HepG2 (cell line): Measurements from ENCODE around the gene SAPCD1. TPM values are rescaled to one million over a fixed set of nuclear protein-coding genes. Genes with fewer than 3 reads are reported as not detected.

Experiments
- HCFC1 ChIP-seq: fragments of 150-350 bp; IDR thresholded peaks from 2 replicates; pipeline ENCODE4 v1.6.1; 2014; ENCODE audit warnings: low read depth, low read length
- HNRNPK ChIP-seq: fragments of 200-400 bp; formaldehyde crosslinking; IDR thresholded peaks from 2 replicates; pipeline ENCODE4 v1.6.1; 2018; ENCODE audit warnings: low read length, low read depth, moderate library complexity, mild to moderate bottlenecking; ENCODE audit not compliant: poor library complexity, severe bottlenecking
- PRMT3 ChIP-seq: sonication (generic); formaldehyde crosslinking; IDR thresholded peaks from 2 replicates; pipeline ENCODE4 v1.8.1; 2022; ENCODE audit warnings: low read depth, mild to moderate bottlenecking, moderate library complexity, missing genetic modification reagents, borderline replicate concordance
- PTBP1 ChIP-seq: fragments of 200-400 bp; formaldehyde crosslinking; IDR thresholded peaks from 2 replicates; pipeline ENCODE4 v1.6.1; 2018; ENCODE audit warnings: low read length, low read depth; ENCODE audit not compliant: poor library complexity, severe bottlenecking
- RFXANK ChIP-seq: IDR thresholded peaks from 2 replicates; pipeline ENCODE4 v1.6.1; 2016
- SP1 ChIP-seq, 2 experiments: fragments of 450-650 bp in 1 of 2; sonication (generic) in 1 of 2; formaldehyde crosslinking in 1 of 2; IDR thresholded peaks; 2 replicates each; pipeline versions ENCODE4 v1.4.0 to v1.6.1; 2016 to 2020; ENCODE audit warnings: missing genetic modification reagents in 1 of 2
- SRF ChIP-seq: IDR thresholded peaks from 2 replicates; pipeline ENCODE4 v1.6.1; 2011; ENCODE audit warnings: mild to moderate bottlenecking, low read depth, low read length, moderate library complexity
- SUZ12 ChIP-seq: fragments of 150-350 bp; IDR thresholded peaks from 2 replicates; pipeline ENCODE4 v1.6.1; 2014; ENCODE audit warnings: low read depth, low read length
- ZNF333 ChIP-seq: sonication (generic); formaldehyde crosslinking; IDR thresholded peaks from 2 replicates; pipeline ENCODE4 v1.4.0; 2020; ENCODE audit warnings: mild to moderate bottlenecking, missing genetic modification reagents, borderline replicate concordance
- ZNF430 ChIP-seq: sonication (generic); formaldehyde crosslinking; IDR thresholded peaks from 2 replicates; pipeline ENCODE4 v1.9.0; 2021; ENCODE audit warnings: mild to moderate bottlenecking, missing genetic modification reagents
- ZNF605 ChIP-seq: sonication (generic); formaldehyde crosslinking; IDR thresholded peaks from 2 replicates; pipeline ENCODE4 v1.8.0; 2022; ENCODE audit warnings: mild to moderate bottlenecking, missing genetic modification reagents
- ZNF607 ChIP-seq: sonication (generic); formaldehyde crosslinking; IDR thresholded peaks from 2 replicates; pipeline ENCODE4 v1.5.1; 2020; ENCODE audit warnings: missing genetic modification reagents, mild to moderate bottlenecking, borderline replicate concordance
- ZNF672 ChIP-seq: sonication (generic); formaldehyde crosslinking; IDR thresholded peaks from 2 replicates; pipeline ENCODE4 v1.8.1; 2022; ENCODE audit warnings: missing genetic modification reagents
- polyA plus RNA-seq, 8 experiments: library from polyadenylated mRNA; depleted of rRNA in 3 of 8; stranded (reverse) in 7 of 8; unstranded in 1 of 8; fragments of >200 nt; fragmentation: Illumina TruSeq in 4 of 8; extraction: Trizol in 4 of 8; gene quantifications; 2 replicates each; pipeline versions ENCODE4 v1.2.1 to v1.2.3, GENCODE V29; 2011 to 2016; ENCODE audit warnings: low read depth in 4 of 8, missing spikeins in 1 of 8, mixed read lengths in 1 of 8; ENCODE audit not compliant: insufficient read depth in 1 of 8
- total RNA-seq, 5 experiments: library from RNA; depleted of rRNA; stranded (reverse); fragments of >200 nt; fragmentation: Illumina TruSeq; extraction: Trizol; gene quantifications; 2 replicates each; pipeline ENCODE4 v1.2.3, GENCODE V29; 2016; ENCODE audit warnings: low read depth in 1 of 5
- TF ChIP-seq, protein P1 (sequence below): sonication (generic); formaldehyde crosslinking; IDR thresholded peaks from 2 replicates; pipeline ENCODE4 v1.4.0; 2020; ENCODE audit warnings: missing genetic modification reagents
- TF ChIP-seq, protein P2 (sequence below): sonication (generic); formaldehyde crosslinking; IDR thresholded peaks from 2 replicates; pipeline ENCODE4 v1.4.0; 2020; ENCODE audit warnings: missing genetic modification reagents, borderline replicate concordance
- TF ChIP-seq, protein P3 (sequence below): sonication (generic); formaldehyde crosslinking; IDR thresholded peaks from 2 replicates; pipeline ENCODE4 v1.8.0; 2022; ENCODE audit warnings: mild to moderate bottlenecking, missing genetic modification reagents, borderline replicate concordance
- TF ChIP-seq, protein P4 (sequence below): sonication (generic); formaldehyde crosslinking; IDR thresholded peaks from 2 replicates; pipeline ENCODE4 v1.4.0; 2020; ENCODE audit warnings: mild to moderate bottlenecking, low read depth, missing genetic modification reagents
- TF ChIP-seq, protein P5 (sequence below): IDR thresholded peaks from 2 replicates; pipeline ENCODE4 v1.6.1; 2016; ENCODE audit warnings: low read depth

Gene SAPCD1
- total and polyA plus RNA-seq, 2 of the 13 experiments (the other 11 are each of a cell fraction or from before 2014, with no cell fraction given) = 2.5 to 3.9 TPM

DNA sequence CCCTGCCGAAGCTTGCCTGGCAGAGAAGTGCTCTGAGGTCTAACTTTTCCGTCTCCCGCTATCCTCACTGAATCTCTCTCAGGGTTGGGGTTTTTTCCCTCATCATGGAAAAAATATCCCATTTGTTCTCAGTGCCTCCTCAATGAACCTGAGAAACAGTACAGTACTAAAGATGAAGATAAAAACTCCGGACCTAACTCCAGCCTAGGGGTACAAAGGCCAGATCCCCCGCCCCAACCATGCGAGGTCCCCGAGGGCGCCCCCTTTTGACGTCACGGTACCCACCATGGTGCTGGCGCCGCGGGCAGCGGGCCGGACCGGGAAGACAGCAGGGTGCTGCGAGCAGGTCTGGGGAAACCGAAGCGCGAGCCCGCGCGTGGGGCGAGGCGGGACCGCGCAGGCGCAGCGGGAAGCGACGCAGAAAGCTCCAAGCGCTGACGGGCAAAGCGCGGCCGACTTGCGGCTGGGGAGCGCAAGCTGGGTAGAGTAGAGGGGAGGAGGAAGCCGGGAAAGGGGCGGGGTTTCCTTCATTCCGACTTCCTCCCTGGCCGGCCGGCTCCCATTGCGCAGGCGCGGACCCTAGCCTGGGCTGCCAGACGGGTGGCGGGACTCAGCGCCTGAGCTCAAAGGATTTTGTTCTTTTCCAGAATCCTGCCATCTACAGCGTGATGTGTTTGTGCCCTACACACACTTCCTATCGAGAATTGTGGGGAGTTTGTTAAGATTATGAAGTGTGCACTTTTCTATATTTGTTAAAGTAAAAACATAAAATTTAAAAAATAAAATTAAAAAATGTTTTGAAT lies 44.2 kb downstream of the SAPCD1 start, which contains the start of gene LSM2 (continued):
- TF ChIP-seq, protein P1, sequence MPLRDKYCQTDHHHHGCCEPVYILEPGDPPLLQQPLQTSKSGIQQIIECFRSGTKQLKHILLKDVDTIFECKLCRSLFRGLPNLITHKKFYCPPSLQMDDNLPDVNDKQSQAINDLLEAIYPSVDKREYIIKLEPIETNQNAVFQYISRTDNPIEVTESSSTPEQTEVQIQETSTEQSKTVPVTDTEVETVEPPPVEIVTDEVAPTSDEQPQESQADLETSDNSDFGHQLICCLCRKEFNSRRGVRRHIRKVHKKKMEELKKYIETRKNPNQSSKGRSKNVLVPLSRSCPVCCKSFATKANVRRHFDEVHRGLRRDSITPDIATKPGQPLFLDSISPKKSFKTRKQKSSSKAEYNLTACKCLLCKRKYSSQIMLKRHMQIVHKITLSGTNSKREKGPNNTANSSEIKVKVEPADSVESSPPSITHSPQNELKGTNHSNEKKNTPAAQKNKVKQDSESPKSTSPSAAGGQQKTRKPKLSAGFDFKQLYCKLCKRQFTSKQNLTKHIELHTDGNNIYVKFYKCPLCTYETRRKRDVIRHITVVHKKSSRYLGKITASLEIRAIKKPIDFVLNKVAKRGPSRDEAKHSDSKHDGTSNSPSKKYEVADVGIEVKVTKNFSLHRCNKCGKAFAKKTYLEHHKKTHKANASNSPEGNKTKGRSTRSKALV (CRISPR knock-in tag) = 0 out of 2 replicates have a peak, but pooled peaks have one; percentile 34
- TF ChIP-seq SP1 (IDR thresholded peaks at IDR 0.05) (no peak), SP1 (CRISPR knock-in tag; IDR thresholded peaks at IDR 0.05) (peak; percentile 77), ZNF672 (no peak), PTBP1 (peak; percentile 65), PRMT3 (CRISPR knock-in tag) (no peak), SRF (no peak), ZNF607 (CRISPR knock-in tag) (peak; percentile 78; the same call in 1 of the 2 replicates), RFXANK (CRISPR knock-in tag) (peak; percentile 89; the same call in 1 of the 2 replicates), ZNF333 (CRISPR knock-in tag) (peak; percentile 89; the same call in 1 of the 2 replicates), SUZ12 (no peak), HCFC1 (0 out of 2 replicates have a peak, but pooled peaks have one; percentile 43), ZNF605 (CRISPR knock-in tag) (peak; percentile 97), HNRNPK (peak; percentile 93), ZNF430 (CRISPR knock-in tag) (peak; percentile 96)
- TF ChIP-seq, protein P2, sequence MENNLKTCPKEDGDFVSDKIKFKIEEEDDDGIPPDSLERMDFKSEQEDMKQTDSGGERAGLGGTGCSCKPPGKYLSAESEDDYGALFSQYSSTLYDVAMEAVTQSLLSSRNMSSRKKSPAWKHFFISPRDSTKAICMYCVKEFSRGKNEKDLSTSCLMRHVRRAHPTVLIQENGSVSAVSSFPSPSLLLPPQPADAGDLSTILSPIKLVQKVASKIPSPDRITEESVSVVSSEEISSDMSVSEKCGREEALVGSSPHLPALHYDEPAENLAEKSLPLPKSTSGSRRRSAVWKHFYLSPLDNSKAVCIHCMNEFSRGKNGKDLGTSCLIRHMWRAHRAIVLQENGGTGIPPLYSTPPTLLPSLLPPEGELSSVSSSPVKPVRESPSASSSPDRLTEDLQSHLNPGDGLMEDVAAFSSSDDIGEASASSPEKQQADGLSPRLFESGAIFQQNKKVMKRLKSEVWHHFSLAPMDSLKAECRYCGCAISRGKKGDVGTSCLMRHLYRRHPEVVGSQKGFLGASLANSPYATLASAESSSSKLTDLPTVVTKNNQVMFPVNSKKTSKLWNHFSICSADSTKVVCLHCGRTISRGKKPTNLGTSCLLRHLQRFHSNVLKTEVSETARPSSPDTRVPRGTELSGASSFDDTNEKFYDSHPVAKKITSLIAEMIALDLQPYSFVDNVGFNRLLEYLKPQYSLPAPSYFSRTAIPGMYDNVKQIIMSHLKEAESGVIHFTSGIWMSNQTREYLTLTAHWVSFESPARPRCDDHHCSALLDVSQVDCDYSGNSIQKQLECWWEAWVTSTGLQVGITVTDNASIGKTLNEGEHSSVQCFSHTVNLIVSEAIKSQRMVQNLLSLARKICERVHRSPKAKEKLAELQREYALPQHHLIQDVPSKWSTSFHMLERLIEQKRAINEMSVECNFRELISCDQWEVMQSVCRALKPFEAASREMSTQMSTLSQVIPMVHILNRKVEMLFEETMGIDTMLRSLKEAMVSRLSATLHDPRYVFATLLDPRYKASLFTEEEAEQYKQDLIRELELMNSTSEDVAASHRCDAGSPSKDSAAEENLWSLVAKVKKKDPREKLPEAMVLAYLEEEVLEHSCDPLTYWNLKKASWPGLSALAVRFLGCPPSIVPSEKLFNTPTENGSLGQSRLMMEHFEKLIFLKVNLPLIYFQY (CRISPR knock-in tag) = peak; percentile 99
- TF ChIP-seq, protein P3, sequence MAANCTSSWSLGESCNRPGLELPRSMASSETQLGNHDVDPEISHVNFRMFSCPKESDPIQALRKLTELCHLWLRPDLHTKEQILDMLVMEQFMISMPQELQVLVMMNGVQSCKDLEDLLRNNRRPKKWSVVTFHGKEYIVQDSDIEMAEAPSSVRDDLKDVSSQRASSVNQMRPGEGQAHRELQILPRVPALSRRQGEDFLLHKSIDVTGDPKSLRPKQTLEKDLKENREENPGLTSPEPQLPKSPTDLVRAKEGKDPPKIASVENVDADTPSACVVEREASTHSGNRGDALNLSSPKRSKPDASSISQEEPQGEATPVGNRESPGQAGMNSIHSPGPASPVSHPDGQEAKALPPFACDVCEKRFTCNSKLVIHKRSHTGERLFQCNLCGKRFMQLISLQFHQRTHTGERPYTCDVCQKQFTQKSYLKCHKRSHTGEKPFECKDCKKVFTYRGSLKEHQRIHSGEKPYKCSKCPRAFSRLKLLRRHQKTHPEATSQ (CRISPR knock-in tag) = peak; percentile 89; the same call in 1 of the 2 replicates
- TF ChIP-seq, protein P4, sequence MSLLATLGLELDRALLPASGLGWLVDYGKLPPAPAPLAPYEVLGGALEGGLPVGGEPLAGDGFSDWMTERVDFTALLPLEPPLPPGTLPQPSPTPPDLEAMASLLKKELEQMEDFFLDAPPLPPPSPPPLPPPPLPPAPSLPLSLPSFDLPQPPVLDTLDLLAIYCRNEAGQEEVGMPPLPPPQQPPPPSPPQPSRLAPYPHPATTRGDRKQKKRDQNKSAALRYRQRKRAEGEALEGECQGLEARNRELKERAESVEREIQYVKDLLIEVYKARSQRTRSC (CRISPR knock-in tag) = 0 out of 2 replicates have a peak, but pooled peaks have one; percentile 80
- TF ChIP-seq, protein P5, sequence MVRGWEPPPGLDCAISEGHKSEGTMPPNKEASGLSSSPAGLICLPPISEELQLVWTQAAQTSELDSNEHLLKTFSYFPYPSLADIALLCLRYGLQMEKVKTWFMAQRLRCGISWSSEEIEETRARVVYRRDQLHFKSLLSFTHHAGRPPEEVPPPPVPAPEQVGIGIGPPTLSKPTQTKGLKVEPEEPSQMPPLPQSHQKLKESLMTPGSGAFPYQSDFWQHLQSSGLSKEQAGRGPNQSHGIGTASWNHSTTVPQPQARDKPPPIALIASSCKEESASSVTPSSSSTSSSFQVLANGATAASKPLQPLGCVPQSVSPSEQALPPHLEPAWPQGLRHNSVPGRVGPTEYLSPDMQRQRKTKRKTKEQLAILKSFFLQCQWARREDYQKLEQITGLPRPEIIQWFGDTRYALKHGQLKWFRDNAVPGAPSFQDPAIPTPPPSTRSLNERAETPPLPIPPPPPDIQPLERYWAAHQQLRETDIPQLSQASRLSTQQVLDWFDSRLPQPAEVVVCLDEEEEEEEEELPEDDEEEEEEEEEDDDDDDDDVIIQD (CRISPR knock-in tag) = peak; percentile 83
